Activated CD8-positive, alpha-beta memory T cell treated with anti-CD3 and anti-CD28 coated beads for 4 hours (primary cell): ENCODE measurements around the gene SCUBE2.

Source experiments
- DNase-seq, 2 donors: peaks; one replicate each; pipeline ENCODE4 v3.0.0-alpha.2; 2020; ENCODE audit warnings: low read depth in 2 of 2

SCUBE2 gene

GRCh38 chr11:9074338-9075029 lies 16.9 kb downstream of the SCUBE2 start:
- no peak for DNase-seq

- DNase-seq: no peak
Measured at GRCh38 chr11:9073466-9074225, 17.8 kb downstream of the SCUBE2 start.

- DNase-seq: no peak
Measured at GRCh38 chr11:9072626-9073176, 18.7 kb downstream of the SCUBE2 start.

GRCh38 chr11:9071692-9072091 lies 19.7 kb downstream of the SCUBE2 start:
- no peak for DNase-seq

- no peak for DNase-seq
Measured at GRCh38 chr11:9070749-9071491, 20.5 kb downstream of the SCUBE2 start.

GRCh38 chr11:9069862-9070470 lies 21.4 kb downstream of the SCUBE2 start:
- no peak for DNase-seq

- no peak for DNase-seq
Measured at GRCh38 chr11:9069256-9069655, 22.1 kb downstream of the SCUBE2 start.

GRCh38 chr11:9066433-9066925 lies 24.9 kb downstream of the SCUBE2 start:
- DNase-seq: no peak

GRCh38 chr11:9065607-9066432 lies 25.6 kb downstream of the SCUBE2 start:
- DNase-seq: no peak

GRCh38 chr11:9061807-9062206 lies 29.6 kb downstream of the SCUBE2 start:
- DNase-seq: no peak

- no peak for DNase-seq
Measured at GRCh38 chr11:9060700-9061111, 30.7 kb downstream of the SCUBE2 start.

GRCh38 chr11:9059406-9059805 lies 32.0 kb downstream of the SCUBE2 start:
- no peak for DNase-seq

GRCh38 chr11:9057888-9058287 lies 33.5 kb downstream of the SCUBE2 start:
- no peak for DNase-seq

- no peak for DNase-seq
Measured at GRCh38 chr11:9057007-9057406, 34.4 kb downstream of the SCUBE2 start.

GRCh38 chr11:9056467-9056866 lies 34.9 kb downstream of the SCUBE2 start:
- DNase-seq: no peak

GRCh38 chr11:9053316-9054035 lies 37.9 kb downstream of the SCUBE2 start:
- no peak for DNase-seq

GRCh38 chr11:9052316-9052715 lies 39.1 kb downstream of the SCUBE2 start:
- DNase-seq: no peak

GRCh38 chr11:9049959-9050358 lies 41.4 kb downstream of the SCUBE2 start:
- no peak for DNase-seq

GRCh38 chr11:9047964-9048523 lies 43.4 kb downstream of the SCUBE2 start:
- no peak for DNase-seq

- no peak for DNase-seq
Measured at GRCh38 chr11:9046481-9046880, 44.9 kb downstream of the SCUBE2 start.
